ENCODE measurements around the gene KCNIP4.

The KCNIP4 gene

GRCh38 chr4:21476757-21477156 is 471.8 kb downstream of the KCNIP4 start:
- Histone ChIP-seq H3K4me1 (ENCODE audit: control insufficient read depth, insufficient read depth, low read length, poor library complexity, severe bottlenecking) (no peaks in the 10 kb centered on the region), H3K4me3 (ENCODE audit: extremely low read depth, insufficient read depth, low read length, poor library complexity, severe bottlenecking) (no peak overlapping the region), H3K9me3 (ENCODE audit: control insufficient read depth, low read length) (no peaks in the 10 kb centered on the region), H3K36me3 (ENCODE audit: control insufficient read depth, insufficient read depth, low read length) (no peaks in the 10 kb centered on the region), H3K27ac (ENCODE audit: low read depth, low read length, severe bottlenecking) (no peak overlapping the region)
- 0 to 40% methylated on average over 2 of the region's 3 CpGs for WGBS, 2 experiments (ENCODE audit: insufficient coverage in 2 of 2)

GRCh38 chr4:21474195-21474594 is 474.4 kb downstream of the KCNIP4 start:
- 71% methylated on average over 2 of the region's 3 CpGs; no CpG with 5 or more reads in 1 of the 2 experiments for WGBS, 2 experiments (ENCODE audit: insufficient coverage in 2 of 2)
- H3K9me3 ChIP-seq (ENCODE audit: control insufficient read depth, low read length): no peaks in the 10 kb centered on the region
- peaks cover 14% of the 10 kb centered on the region for H3K4me1 ChIP-seq (ENCODE audit: control insufficient read depth, insufficient read depth, low read length, poor library complexity, severe bottlenecking)
- H3K36me3 ChIP-seq (ENCODE audit: control insufficient read depth, insufficient read depth, low read length): no peaks in the 10 kb centered on the region
- no peak overlapping the region for H3K4me3 ChIP-seq (ENCODE audit: extremely low read depth, insufficient read depth, low read length, poor library complexity, severe bottlenecking)
- H3K27ac ChIP-seq (ENCODE audit: low read depth, low read length, severe bottlenecking): no peak overlapping the region

GRCh38 chr4:21470535-21470934 is 478.0 kb downstream of the KCNIP4 start:
- no CpG with 5 or more reads among the region's 1 CpG for WGBS, 2 experiments (ENCODE audit: insufficient coverage in 2 of 2)
- peaks cover 14% of the 10 kb centered on the region for H3K4me1 ChIP-seq (ENCODE audit: control insufficient read depth, insufficient read depth, low read length, poor library complexity, severe bottlenecking)
- no peak overlapping the region for H3K4me3 ChIP-seq (ENCODE audit: extremely low read depth, insufficient read depth, low read length, poor library complexity, severe bottlenecking)
- no peaks in the 10 kb centered on the region for H3K36me3 ChIP-seq (ENCODE audit: control insufficient read depth, insufficient read depth, low read length)
- H3K9me3 ChIP-seq (ENCODE audit: control insufficient read depth, low read length): no peaks in the 10 kb centered on the region
- no peak overlapping the region for H3K27ac ChIP-seq (ENCODE audit: low read depth, low read length, severe bottlenecking)

- Histone ChIP-seq H3K36me3 (ENCODE audit: control insufficient read depth, insufficient read depth, low read length) (no peaks in the 10 kb centered on the region), H3K27ac (ENCODE audit: low read depth, low read length, severe bottlenecking) (no peak overlapping the region), H3K4me1 (ENCODE audit: control insufficient read depth, insufficient read depth, low read length, poor library complexity, severe bottlenecking) (peaks cover 14% of the 10 kb centered on the region), H3K9me3 (ENCODE audit: control insufficient read depth, low read length) (no peaks in the 10 kb centered on the region), H3K4me3 (ENCODE audit: extremely low read depth, insufficient read depth, low read length, poor library complexity, severe bottlenecking) (no peak overlapping the region)
- WGBS, 2 experiments (ENCODE audit: insufficient coverage in 2 of 2): 61 to 100% methylated on average over 3 of the region's 9 CpGs
These were observed 478.9 kb downstream of the KCNIP4 start for GRCh38 chr4:21469438-21470300.

GRCh38 chr4:21467551-21467950 is 481.0 kb downstream of the KCNIP4 start:
- 83 to 100% methylated on average over 2 to 3 of the region's 4 CpGs for WGBS, 2 experiments (ENCODE audit: insufficient coverage in 2 of 2)
- H3K4me1 ChIP-seq (ENCODE audit: control insufficient read depth, insufficient read depth, low read length, poor library complexity, severe bottlenecking): peaks cover 14% of the 10 kb centered on the region
- H3K4me3 ChIP-seq (ENCODE audit: extremely low read depth, insufficient read depth, low read length, poor library complexity, severe bottlenecking): no peak overlapping the region
- H3K36me3 ChIP-seq (ENCODE audit: control insufficient read depth, insufficient read depth, low read length): no peaks in the 10 kb centered on the region
- H3K9me3 ChIP-seq (ENCODE audit: control insufficient read depth, low read length): no peaks in the 10 kb centered on the region
- no peak overlapping the region for H3K27ac ChIP-seq (ENCODE audit: low read depth, low read length, severe bottlenecking)

GRCh38 chr4:21457086-21457840 is 491.3 kb downstream of the KCNIP4 start:
- H3K27ac ChIP-seq (ENCODE audit: low read depth, low read length, severe bottlenecking): no peak overlapping the region
- no peaks in the 10 kb centered on the region for H3K9me3 ChIP-seq (ENCODE audit: control insufficient read depth, low read length)
- no peak overlapping the region for H3K4me3 ChIP-seq (ENCODE audit: extremely low read depth, insufficient read depth, low read length, poor library complexity, severe bottlenecking)
- peaks cover 7% of the 10 kb centered on the region for H3K4me1 ChIP-seq (ENCODE audit: control insufficient read depth, insufficient read depth, low read length, poor library complexity, severe bottlenecking)
- no peaks in the 10 kb centered on the region for H3K36me3 ChIP-seq (ENCODE audit: control insufficient read depth, insufficient read depth, low read length)
- 79 to 97% methylated on average over 4 of the region's 6 CpGs for WGBS, 2 experiments (ENCODE audit: insufficient coverage in 2 of 2)

GRCh38 chr4:21454831-21455230 is 493.7 kb downstream of the KCNIP4 start:
- H3K9me3 ChIP-seq (ENCODE audit: control insufficient read depth, low read length): no peaks in the 10 kb centered on the region
- no peak overlapping the region for H3K27ac ChIP-seq (ENCODE audit: low read depth, low read length, severe bottlenecking)
- H3K4me1 ChIP-seq (ENCODE audit: control insufficient read depth, insufficient read depth, low read length, poor library complexity, severe bottlenecking): peaks cover 15% of the 10 kb centered on the region
- 67 to 75% methylated on average over 1 of the region's 1 CpG for WGBS, 2 experiments (ENCODE audit: insufficient coverage in 2 of 2)
- no peaks in the 10 kb centered on the region for H3K36me3 ChIP-seq (ENCODE audit: control insufficient read depth, insufficient read depth, low read length)
- H3K4me3 ChIP-seq (ENCODE audit: extremely low read depth, insufficient read depth, low read length, poor library complexity, severe bottlenecking): no peak overlapping the region

GRCh38 chr4:21454201-21454600 is 494.4 kb downstream of the KCNIP4 start:
- 100% methylated on average over 1 of the region's 4 CpGs for WGBS, 2 experiments (ENCODE audit: insufficient coverage in 2 of 2)
- H3K36me3 ChIP-seq (ENCODE audit: control insufficient read depth, insufficient read depth, low read length): no peaks in the 10 kb centered on the region
- peaks cover 15% of the 10 kb centered on the region for H3K4me1 ChIP-seq (ENCODE audit: control insufficient read depth, insufficient read depth, low read length, poor library complexity, severe bottlenecking)
- no peaks in the 10 kb centered on the region for H3K9me3 ChIP-seq (ENCODE audit: control insufficient read depth, low read length)
- no peak overlapping the region for H3K27ac ChIP-seq (ENCODE audit: low read depth, low read length, severe bottlenecking)
- H3K4me3 ChIP-seq (ENCODE audit: extremely low read depth, insufficient read depth, low read length, poor library complexity, severe bottlenecking): no peak overlapping the region

GRCh38 chr4:21452931-21453330 is 495.6 kb downstream of the KCNIP4 start:
- H3K36me3 ChIP-seq (ENCODE audit: control insufficient read depth, insufficient read depth, low read length): no peaks in the 10 kb centered on the region
- H3K4me3 ChIP-seq (ENCODE audit: extremely low read depth, insufficient read depth, low read length, poor library complexity, severe bottlenecking): no peak overlapping the region
- no peaks in the 10 kb centered on the region for H3K9me3 ChIP-seq (ENCODE audit: control insufficient read depth, low read length)
- no peak overlapping the region for H3K27ac ChIP-seq (ENCODE audit: low read depth, low read length, severe bottlenecking)
- H3K4me1 ChIP-seq (ENCODE audit: control insufficient read depth, insufficient read depth, low read length, poor library complexity, severe bottlenecking): peaks cover 15% of the 10 kb centered on the region

GRCh38 chr4:21451032-21451431 is 497.5 kb downstream of the KCNIP4 start:
- Histone ChIP-seq H3K27ac (ENCODE audit: low read depth, low read length, severe bottlenecking) (no peak overlapping the region), H3K4me1 (ENCODE audit: control insufficient read depth, insufficient read depth, low read length, poor library complexity, severe bottlenecking) (peaks cover 15% of the 10 kb centered on the region), H3K4me3 (ENCODE audit: extremely low read depth, insufficient read depth, low read length, poor library complexity, severe bottlenecking) (no peak overlapping the region), H3K36me3 (ENCODE audit: control insufficient read depth, insufficient read depth, low read length) (no peaks in the 10 kb centered on the region), H3K9me3 (ENCODE audit: control insufficient read depth, low read length) (no peaks in the 10 kb centered on the region)
- 50 to 67% methylated on average over 1 of the region's 1 CpG for WGBS, 2 experiments (ENCODE audit: insufficient coverage in 2 of 2)

- Histone ChIP-seq H3K4me3 (ENCODE audit: extremely low read depth, insufficient read depth, low read length, poor library complexity, severe bottlenecking) (no peak overlapping the region), H3K36me3 (ENCODE audit: control insufficient read depth, insufficient read depth, low read length) (no peaks in the 10 kb centered on the region), H3K4me1 (ENCODE audit: control insufficient read depth, insufficient read depth, low read length, poor library complexity, severe bottlenecking) (peaks cover 15% of the 10 kb centered on the region), H3K27ac (ENCODE audit: low read depth, low read length, severe bottlenecking) (no peak overlapping the region), H3K9me3 (ENCODE audit: control insufficient read depth, low read length) (no peaks in the 10 kb centered on the region)
- 78 to 88% methylated on average over 1 to 3 of the region's 4 CpGs for WGBS, 2 experiments (ENCODE audit: insufficient coverage in 2 of 2)
These were observed 498.2 kb downstream of the KCNIP4 start for GRCh38 chr4:21450331-21450730.

Measured in mesodermal cell (in vitro differentiated cells).